TTC549 (cell line): ENCODE measurements around the gene GRAP2.

Source experiments
- FAIRE-seq: peaks from 2 replicates; lab custom pipeline; 2012; peaks lifted over from hg19 to GRCh38; lab: Jason Lieb, UNC

Gene GRAP2

GRCh38 chr22:39925909-39926679 lies 25.2 kb downstream of the GRAP2 start:
- FAIRE-seq, result no peak

GRCh38 chr22:39926753-39927152 lies 25.9 kb downstream of the GRAP2 start:
- no peak for FAIRE-seq

- no peak for FAIRE-seq
Measured at GRCh38 chr22:39927544-39927943, 26.7 kb downstream of the GRAP2 start.

GRCh38 chr22:39928536-39929520 lies 27.9 kb downstream of the GRAP2 start:
- no peak for FAIRE-seq

- FAIRE-seq, result no peak
Measured at GRCh38 chr22:39931251-39931650, 30.4 kb downstream of the GRAP2 start.

- FAIRE-seq, result no peak
Measured at GRCh38 chr22:39932166-39932565, 31.3 kb downstream of the GRAP2 start.

- FAIRE-seq, result no peak
Measured at GRCh38 chr22:39932918-39933649, 32.2 kb downstream of the GRAP2 start.

GRCh38 chr22:39933741-39934140 lies 32.9 kb downstream of the GRAP2 start:
- no peak for FAIRE-seq

- no peak for FAIRE-seq
Measured at GRCh38 chr22:39935116-39935515, 34.2 kb downstream of the GRAP2 start.

GRCh38 chr22:39935612-39936011 lies 34.7 kb downstream of the GRAP2 start:
- FAIRE-seq, result no peak

- no peak for FAIRE-seq
Measured at GRCh38 chr22:39936523-39937145, 35.8 kb downstream of the GRAP2 start.

GRCh38 chr22:39937906-39938305 lies 37.0 kb downstream of the GRAP2 start:
- no peak for FAIRE-seq

- no peak for FAIRE-seq
Measured at GRCh38 chr22:39938509-39939111, 37.7 kb downstream of the GRAP2 start.

- no peak for FAIRE-seq
Measured at GRCh38 chr22:39939830-39940229, 38.9 kb downstream of the GRAP2 start.

- no peak for FAIRE-seq
Measured at GRCh38 chr22:39940757-39941305, 39.9 kb downstream of the GRAP2 start.

GRCh38 chr22:39941601-39942000 lies 40.7 kb downstream of the GRAP2 start:
- FAIRE-seq, result no peak

- FAIRE-seq, result no peak
Measured at GRCh38 chr22:39942439-39943230, 41.8 kb downstream of the GRAP2 start.

GRCh38 chr22:39943337-39943736 lies 42.5 kb downstream of the GRAP2 start:
- no peak for FAIRE-seq

- FAIRE-seq, result no peak
Measured at GRCh38 chr22:39943953-39944872, 43.3 kb downstream of the GRAP2 start.
